ENCODE data around the gene ANXA3.

The ANXA3 gene

GRCh38 chr4:78612398-78613178 lies 61.0 kb downstream of the ANXA3 start:
- DNase-seq, result no peak

GRCh38 chr4:78613522-78614321 lies 62.2 kb downstream of the ANXA3 start:
- DNase-seq, result no peak

GRCh38 chr4:78616046-78616498 lies 64.5 kb downstream of the ANXA3 start:
- DNase-seq, result no peak

GRCh38 chr4:78618436-78618835 lies 66.9 kb downstream of the ANXA3 start:
- DNase-seq, result no peak

- DNase-seq, result no peak
These were observed 69.8 kb downstream of the ANXA3 start for GRCh38 chr4:78621395-78621794.

- DNase-seq, result no peak
These were observed 70.8 kb downstream of the ANXA3 start for GRCh38 chr4:78622253-78622979.

GRCh38 chr4:78624048-78624447 lies 72.5 kb downstream of the ANXA3 start:
- DNase-seq, result no peak

- no peak for DNase-seq
These were observed 73.5 kb downstream of the ANXA3 start for GRCh38 chr4:78625073-78625472.

GRCh38 chr4:78627046-78627965 lies 75.7 kb downstream of the ANXA3 start:
- DNase-seq, result no peak

- DNase-seq, result no peak
These were observed 76.6 kb downstream of the ANXA3 start for GRCh38 chr4:78627966-78628678.

GRCh38 chr4:78629991-78630541 lies 78.5 kb downstream of the ANXA3 start:
- DNase-seq, result no peak

- DNase-seq, result no peak
These were observed 79.0 kb downstream of the ANXA3 start for GRCh38 chr4:78630615-78631014.

GRCh38 chr4:78634011-78634664 lies 82.6 kb downstream of the ANXA3 start:
- DNase-seq, result no peak

GRCh38 chr4:78638337-78639172 lies 87.0 kb downstream of the ANXA3 start:
- DNase-seq, result no peak

- no peak for DNase-seq
These were observed 89.1 kb downstream of the ANXA3 start for GRCh38 chr4:78640714-78641113.

- no peak for DNase-seq
These were observed 91.4 kb downstream of the ANXA3 start for GRCh38 chr4:78642934-78643333.

- DNase-seq, result no peak
These were observed 92.6 kb downstream of the ANXA3 start for GRCh38 chr4:78644063-78644691.

GRCh38 chr4:78644744-78645330 lies 93.3 kb downstream of the ANXA3 start:
- DNase-seq, result no peak

All from activated CD4-positive, CD25-positive, alpha-beta regulatory T cell treated with anti-CD3 and anti-CD28 coated beads, Interleukin-2, amount 50 U/mL, for 72 hours (primary cell).